ENCODE measurements around the gene SLC4A1AP.

The SLC4A1AP gene

DNA sequence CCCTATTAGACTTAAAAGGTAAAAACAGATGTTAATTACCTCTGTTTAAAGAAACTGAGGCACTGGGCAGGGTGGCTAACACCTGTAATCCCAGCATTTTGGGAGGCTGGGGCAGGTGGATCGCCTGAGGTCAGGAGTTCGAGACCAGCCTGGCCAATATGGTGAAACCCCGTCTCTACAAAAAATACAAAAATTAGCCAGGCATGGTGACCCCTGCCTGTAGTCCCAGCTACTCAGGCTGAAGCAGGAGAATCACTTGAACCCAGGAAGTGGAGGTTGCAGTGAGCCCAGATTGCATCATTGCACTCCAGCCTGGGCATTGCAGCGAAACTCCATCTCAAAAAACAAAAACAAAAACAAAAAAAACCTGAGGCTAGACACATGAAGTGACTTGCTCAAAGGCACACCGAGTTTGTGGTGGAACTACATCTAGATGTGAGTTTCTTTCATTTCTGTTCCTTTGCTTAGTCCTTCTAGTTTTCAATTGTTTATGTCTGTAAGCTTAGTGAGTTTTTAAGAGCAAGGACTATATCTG lies 40.7 kb downstream of the SLC4A1AP start:
- no peak for DNase-seq

DNA sequence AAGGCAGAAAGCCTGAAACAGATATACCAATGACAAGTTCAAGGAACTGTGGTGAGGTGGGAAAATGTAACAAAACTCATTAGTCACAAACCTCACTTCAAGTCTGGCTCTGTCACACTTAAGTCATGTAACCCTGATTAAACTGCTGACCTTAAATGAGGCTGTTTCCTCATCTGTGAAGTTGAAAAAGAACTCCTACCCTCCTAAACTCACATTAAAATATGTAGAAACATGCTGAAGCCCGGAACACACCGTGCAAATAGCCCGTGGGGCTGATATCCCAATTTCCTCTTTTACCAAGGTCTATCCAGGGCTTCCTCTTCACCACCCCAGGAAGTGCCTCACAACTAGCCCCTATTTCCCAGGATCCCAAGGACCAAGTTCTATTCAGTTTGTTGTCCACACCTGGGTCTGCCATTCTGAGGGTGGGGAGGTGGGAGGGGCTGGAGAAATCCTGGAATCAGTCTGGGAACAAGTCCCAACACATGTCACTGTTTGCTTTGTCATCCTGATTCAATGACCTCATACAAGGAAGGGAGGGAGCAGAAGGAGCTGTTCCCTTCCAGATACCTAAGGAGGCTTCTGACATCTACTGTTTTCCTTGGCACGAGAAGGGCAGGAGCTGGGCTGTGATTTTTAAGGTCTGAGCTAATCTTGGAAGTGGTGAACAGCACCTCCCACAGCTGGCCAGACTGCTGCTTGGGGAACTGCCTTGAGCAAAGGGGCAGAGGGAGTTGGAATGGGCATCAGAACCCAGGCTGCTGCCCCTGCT lies 42.3 kb downstream of the SLC4A1AP start:
- DNase-seq, result no peak

DNA sequence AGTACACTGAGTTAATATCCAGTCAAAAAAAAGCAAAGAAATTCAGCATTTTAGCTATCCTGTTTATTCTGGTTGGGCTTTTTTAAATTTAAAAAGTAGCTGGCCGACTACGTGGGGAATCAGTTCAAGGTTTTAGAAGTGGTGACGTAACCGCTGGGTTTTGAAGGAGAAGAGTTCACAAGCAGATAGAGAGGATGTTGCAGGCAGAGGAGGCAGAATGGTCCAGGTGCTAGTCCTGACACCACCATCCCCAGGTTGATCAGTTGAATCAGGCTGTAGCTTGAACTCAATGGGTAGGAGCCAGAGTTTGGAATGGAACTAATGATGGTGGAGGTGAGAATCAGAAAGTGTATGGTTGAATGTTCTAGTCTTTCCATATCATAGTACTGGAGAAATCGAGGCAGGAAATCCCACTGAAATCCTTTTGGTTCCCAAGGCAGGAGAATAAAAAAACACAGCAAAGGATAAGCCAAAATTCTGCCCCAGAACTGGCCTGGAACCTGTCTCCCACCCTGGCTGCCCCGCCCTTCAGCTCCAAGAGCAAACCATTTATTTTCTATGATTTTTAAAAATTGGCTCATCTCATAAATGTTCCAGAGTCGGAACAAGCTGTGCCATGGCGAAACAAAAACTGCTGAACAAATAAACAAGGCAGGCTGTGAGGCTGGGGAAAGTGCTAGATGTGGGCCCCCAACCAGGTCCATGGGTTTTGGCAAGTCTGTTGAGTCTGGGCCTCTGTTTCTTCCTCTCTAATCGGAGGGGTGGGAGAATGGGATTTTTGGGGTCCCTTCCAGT lies 44.0 kb downstream of the SLC4A1AP start:
- no peak for DNase-seq

DNA sequence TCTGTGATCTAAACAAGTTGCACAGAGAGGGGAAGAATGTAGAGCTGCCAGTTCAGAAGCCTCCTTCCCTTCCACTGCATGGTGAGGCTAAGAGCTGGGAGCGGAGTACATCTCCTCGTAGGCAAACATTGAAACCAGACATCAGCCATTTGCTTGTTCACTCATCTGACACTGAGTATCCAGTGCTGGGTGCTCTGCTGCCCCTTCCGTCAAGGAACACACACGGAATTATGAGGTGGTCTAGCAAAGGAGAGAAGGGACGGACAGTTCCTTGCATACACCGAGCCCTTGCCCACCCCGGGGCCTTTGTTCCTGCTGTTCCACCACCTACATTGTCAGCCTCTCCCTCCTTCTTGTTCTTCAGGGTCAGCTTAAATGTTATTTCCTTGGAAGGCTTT lies 44.6 kb downstream of the SLC4A1AP start:
- DNase-seq, result no peak

DNA sequence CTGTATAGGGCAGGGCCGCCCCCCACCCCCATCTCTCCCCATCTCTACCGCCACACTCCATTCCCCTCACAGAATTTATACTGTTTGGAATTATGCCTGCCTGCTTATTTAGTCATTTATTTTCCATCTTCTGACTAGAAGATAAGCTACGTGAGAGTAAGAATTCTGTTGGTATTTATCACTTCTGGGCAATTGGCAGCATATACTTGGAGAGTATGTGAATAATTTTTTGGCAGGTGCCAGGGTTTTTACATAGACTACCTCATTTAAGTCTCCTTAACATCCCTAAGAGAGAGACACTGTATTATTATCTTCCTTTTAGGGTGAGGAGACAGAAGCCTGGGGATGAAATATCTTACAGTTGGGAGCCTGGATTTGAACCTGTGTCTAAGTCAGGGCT lies 45.0 kb downstream of the SLC4A1AP start:
- DNase-seq, result no peak

DNA sequence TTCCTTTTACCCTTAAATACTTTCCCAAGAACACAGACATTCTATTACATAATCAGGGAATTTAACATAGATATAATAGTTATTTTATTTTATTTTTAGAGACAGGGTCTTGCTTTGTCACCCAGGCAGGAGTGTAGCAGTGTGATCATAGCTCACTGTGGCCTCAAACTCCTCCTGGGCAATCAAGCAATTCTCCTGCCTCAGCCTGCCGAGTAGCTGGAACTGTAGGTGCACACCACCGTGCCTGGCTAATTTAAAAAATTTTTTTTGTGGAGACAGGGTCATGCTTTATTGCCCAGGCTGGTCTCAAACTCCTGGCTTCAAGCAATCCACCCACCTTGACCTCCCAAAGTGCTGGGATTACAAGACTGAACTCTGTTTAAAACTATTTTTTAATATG lies 45.6 kb downstream of the SLC4A1AP start:
- no peak for DNase-seq

DNA sequence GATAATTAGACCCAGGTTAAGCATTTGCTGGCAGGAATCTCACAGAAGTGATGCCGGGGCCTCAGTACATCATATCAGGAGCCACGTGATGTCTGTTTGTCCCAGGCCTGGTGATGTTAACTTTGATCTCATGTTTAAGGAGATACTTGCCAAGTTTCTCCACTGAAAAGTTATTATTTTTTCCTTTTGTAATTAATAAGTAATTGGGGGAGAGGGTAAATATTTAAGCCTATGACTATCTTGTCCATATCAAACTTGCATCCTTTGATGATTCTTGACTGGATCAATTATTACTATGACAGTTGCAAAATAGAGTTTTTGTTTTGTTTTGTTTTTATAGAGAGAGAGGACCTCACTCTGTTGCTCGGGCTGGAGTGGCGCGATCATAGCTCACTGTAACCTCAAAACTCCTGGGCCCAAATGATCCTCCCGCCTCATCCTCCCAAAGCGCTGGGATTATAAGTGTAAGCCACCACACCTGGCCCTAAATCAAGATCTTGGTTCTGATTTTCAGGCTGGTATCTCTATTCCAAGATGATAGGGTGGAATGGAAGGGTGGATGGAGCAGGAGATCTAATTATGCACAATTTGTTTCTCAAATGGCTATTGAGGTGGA lies 46.4 kb downstream of the SLC4A1AP start:
- DNase-seq, result no peak

DNA sequence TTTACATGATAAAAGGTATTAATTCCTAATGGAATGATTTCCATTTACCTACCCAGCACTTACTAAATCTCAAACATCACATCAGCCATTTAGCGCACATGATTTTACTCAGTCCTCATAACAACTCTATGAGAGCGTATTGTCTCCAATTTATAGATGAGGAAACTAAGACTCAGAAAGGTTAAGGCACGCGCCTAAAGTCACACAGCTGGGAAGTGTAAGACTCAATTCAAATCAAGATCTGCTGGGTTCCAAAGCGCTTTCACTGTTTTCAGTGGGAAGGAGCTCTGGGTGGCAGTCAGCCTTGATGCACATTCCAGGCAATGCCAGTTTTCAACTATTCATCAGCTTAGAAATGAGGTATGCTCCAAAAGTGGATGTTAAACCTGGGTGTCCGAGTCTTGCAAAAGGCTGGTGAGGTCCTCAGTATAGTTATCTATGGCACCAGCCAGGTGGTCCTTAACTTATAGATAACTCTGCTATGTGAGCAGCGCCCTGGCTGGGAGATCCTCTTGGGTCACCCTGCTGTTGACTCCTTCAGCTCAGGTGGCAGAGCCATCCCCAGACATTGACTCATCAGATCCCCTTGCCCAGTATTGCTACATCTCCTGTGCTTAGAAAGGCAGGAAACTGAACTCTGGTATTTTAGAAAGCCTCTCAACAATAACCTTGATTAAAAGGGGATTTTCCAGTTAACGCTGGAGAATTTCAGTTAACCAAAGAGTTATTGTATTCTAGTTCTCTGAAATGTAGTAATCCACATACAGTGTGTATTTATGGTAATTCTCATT lies 47.1 kb downstream of the SLC4A1AP start:
- no peak for DNase-seq

DNA sequence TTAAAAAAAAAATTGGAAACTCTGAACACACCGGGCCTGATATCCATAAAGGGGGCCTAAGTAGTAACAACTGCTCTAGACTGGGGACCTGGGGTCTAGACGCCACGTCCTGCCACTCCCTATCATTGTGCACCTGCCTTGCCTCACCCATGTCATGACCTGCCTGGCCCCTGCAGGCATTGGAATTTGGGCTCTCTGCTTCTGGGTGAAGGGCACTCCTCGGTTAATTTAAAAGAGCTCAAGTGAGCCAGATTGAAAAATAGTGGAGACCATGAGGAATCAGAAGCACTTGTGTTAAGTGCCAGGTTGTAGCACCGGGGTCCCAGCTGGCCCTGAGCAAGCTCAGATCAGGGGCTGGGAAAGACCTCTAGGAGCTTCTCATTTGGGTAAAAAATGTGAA lies 48.1 kb downstream of the SLC4A1AP start:
- no peak for DNase-seq

DNA sequence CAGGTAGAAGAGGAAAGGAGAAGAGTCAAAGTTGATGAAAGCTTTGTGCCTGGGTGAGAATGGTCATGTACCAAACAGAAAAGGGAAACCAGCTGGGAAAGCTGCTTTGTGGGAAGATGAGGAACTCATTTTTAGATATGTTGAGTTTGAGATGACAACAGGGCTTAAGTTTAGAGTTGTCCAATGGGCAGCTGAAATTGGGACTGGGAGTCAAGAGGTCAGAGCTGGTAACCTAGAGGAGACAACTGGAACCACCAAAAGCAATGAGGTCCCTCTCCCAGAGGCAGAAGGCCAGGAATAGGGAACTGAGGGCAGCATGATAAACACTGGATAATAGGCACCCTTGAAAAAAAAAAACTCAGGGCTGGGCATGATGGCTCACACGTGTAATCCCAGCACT lies 48.8 kb downstream of the SLC4A1AP start:
- no peak for DNase-seq

DNA sequence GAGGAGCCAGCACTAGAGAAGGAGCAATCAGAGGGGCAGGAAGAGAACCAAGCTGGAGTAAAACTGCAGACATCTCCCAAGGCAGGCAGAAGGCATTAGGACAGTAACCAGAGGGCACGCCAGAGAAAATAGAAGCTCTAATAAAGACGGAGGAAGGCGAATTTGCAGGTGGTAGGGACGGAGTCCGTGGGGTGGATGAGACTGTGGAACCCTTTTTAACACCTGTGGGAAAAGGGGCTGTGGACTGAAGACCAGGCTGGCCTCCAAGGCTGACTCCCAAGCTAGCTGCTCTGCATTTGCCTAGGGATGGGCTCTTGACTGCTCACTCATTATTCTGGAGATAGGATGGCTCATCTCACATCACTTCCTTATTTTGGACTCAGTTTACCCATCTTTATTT lies 49.5 kb downstream of the SLC4A1AP start:
- no peak for DNase-seq

DNA sequence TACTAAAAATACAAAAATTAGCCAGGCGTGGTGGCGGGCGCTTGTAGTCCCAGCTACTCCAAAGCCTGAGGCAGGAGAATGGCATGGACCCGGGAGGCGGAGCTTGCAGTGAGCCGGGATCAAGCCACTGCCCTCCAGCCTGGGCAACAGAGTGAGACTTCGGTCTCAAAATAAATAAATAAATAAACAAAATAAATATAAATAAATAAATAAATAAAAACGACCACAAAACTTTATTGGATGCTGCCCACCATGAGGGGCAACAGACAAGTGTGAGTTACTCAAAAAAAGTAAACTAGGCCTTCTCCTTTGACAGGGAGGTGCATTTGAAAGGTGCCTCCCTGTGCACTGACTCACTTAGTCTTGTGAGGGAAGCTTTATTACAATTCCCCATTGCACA lies 50.4 kb downstream of the SLC4A1AP start:
- DNase-seq, result no peak

DNA sequence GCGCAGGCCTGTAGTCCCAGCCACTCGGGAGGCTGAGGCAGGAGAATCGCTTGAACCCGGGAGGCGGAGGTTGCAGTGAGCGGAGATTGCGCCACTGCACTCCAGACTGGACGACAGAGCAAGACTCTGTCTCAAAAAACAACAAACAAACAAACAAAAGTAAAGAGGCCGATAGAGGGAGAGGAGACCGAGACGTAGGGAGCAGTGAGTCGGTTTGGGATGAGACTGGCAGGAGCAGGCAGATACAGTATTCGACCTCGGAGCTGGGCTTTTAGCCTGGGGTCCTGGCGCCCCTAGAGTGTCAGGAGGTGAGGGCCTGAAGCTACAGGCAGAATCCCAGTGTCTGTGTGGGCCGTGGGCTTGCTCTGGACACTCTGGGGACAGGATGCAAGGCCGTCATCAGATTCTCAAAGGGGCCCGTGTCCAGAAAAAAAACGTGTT lies 51.2 kb downstream of the SLC4A1AP start:
- DNase-seq, result no peak

DNA sequence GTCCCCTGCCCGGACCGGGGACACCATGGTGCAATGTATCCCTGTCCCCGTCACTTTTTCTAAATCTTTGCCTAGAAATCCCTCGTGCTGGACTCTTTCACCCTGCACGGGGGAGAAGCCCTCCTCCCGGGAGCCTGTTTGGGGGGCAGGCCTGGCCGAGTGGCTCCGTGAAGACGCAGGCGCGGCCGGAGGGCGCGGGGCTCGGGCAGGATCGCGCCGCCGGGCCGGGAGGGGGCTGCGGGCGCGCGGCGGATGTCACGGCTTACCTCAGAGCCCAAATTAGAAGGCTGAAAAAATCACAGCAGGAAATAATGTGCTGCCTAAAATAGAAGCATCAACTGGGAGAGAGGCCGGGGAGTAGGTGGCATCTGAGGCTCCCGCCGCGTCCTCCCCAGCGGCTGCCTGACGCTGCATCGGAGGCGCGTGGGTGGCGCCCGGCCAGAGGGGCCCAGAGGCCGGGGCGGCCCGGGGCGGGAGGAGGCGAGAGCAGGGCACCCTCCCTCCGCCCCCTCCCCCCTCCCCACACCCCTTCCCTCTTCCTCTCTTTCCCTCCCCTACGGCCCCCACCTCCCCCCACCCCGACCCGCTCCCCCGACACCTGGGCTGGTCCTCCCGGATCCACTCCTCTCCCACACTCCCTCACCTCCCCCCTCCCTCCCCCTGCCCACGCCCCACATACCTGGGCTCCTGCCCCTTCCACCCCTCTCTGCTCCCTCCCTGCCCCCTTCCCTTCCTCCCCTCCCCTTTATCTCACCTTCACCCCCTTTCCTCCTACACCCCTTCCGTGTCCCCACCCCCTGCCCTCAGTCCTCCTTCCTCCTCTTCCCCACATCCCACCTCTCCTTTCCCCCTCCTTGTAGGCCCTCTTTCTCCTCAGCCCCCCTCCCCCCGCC lies 51.9 kb downstream of the SLC4A1AP start:
- peak; percentile 40 for DNase-seq

DNA sequence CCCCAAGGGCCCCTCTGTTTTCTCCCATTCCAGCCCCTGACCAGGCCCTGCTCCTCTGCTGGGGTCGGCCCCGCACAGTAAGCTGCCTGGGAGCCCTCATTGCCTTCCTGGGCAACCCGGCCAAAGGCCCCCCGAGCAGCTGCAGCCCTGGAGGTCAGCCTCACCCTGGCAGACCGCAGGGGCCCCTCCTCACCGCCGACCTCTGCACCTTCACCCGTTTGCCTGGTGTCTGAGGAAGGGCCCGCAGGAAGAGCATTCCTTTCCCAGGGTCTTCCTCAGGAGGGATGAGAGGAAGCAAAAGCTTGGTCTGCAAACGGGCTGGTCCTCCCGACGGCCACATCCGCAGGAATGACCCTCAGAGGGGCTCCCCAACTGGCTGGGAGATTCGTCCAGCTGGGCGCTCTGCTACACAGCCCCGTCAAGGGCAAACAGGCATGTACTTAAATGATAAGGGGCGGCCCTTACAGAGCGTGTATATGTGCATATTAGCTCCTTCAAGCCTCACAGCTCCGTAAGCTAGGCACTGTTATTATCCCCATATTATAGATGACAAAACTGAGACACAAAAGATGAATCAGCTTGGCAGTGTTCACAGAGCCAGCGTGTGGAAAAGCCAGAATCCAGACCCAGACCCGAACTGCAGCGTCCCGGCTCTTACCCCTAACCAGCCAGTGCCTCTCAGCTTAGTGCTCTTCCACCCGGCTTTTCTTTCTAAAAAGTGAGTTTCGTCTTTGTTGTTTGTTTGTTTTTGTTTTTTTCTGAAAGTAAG lies 52.8 kb downstream of the SLC4A1AP start:
- DNase-seq, result no peak

DNA sequence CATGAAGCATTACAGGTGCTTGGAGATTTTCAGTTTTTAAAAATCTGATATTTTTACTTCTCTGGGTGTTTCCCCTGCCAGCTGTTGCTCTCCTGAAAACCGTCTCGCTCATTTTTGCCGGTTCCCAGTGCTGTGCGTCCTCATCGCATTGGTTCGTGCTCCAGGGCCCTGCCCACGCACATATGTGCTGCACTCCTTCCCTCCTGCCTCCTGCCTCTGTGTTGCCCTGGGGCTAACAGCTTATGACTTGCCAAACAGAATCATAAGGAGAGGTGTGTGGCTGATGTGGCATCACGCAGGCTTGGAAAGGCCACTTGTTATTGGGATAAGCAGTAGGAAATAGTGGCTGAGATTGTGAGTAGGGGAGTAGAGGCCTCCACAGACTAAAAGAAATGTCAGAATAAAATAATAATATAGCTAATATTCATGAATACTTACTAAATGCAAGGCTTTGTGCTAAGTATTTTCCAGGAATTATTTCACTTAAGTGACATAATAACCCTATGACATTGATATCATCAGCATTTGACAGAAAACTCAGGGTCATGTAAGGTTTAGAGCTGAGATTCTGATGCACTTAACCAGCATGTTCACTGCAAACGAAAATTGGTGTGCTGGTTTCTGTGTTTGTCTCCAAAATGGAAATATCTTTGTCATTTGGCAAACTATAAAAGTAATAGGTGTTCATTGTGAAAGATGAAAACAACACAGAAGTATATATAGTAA lies 53.5 kb downstream of the SLC4A1AP start:
- DNase-seq, result no peak

DNA sequence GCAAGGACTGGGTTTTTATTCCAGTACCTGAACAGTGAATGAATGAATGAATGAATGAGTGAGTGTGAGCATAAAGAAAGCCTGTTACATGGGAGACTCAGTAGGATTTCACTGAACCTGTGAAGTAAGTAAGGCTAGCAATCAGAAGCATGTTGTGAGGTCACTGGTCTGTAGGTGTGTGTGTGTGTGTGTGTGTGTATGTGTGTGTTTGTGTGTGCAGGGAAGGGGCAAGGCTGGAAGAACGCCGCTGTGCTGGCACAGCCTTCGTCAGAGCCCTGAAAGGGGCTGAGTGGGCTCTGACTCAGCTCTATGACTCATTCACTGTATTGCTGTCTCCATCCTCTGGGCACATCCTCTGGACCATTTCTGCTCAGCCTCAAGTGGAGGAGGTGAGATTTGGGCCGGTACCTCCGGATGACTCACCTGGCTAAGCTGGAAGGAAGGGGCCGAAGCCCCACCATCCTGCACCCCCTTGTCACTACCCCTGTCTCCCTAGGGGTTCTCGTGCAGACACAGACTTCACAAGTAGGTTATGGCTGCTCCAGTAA lies 56.4 kb downstream of the SLC4A1AP start:
- peak; percentile 48 for DNase-seq

DNA sequence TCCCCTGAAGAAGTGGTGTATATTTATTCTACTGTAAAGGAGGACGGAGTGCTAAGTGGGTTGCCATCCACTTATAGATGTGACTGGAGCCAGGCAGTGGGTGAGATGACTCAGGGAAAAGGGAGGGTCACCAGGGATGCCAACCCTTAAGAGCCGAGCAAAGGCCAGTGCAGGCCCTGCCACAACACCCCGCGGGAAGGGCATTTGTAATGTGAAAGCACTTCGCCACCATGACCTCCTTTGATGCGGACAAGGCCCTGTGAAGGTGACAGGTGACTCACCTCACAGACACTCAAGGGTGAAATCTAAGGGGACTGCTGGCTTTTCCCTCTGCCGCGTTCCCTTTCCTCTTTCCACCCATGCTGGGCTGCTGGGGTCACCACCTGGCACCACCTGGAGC lies 57.6 kb downstream of the SLC4A1AP start:
- no peak for DNase-seq

DNA sequence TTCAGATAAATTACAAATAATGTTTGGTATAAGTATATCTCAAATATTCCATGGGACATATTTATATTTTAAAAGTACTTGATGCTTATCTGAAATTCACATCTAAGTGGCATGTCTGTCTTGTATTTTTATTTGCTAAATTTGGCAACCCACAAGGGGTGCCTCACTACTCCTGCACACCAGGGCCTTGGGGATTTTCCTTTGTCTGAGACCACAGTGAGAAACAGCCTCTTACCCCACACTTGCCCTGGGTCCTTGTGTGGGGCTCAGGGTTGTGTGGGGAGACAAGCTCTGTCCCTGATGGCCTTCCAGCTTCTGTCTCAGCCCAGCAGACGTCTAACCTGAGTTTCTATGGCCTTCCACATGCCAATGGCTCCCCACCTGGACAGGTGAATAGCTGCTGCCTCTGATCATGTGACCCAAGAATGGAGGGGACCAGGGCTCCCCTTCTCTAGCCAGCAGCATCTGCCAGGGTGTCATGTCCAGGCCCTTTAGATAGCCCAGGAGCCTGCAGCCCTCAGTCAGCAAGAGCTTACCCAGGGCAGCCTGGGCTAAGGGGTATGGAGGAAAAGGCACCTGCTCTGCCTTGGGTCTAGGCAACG lies 58.3 kb downstream of the SLC4A1AP start:
- no peak for DNase-seq

Data from stimulated activated CD4-positive, alpha-beta T cell treated with anti-CD3 and anti-CD28 coated beads, Interleukin-4, amount 100 ng/mL, for 1 hour (primary cell).